Measurements from ENCODE around the gene DMPK. TPM values are rescaled to one million over a fixed set of nuclear protein-coding genes. Genes with fewer than 3 reads are reported as not detected.

The DMPK gene
- total RNA-seq, 1 donor: 46.5 TPM

GRCh38 chr19:45793178-45793564 is 10.9 kb upstream of the DMPK start:
- DNase-seq (ENCODE audit: low read depth): no peak
- TF ChIP-seq CTCF (IDR thresholded peaks at IDR 0.05; ENCODE audit: insufficient read depth, low read length): no peak
- peak overlapping the region; percentile 55 for H3K4me3 ChIP-seq (ENCODE audit: low read depth, low read length)

DNA sequence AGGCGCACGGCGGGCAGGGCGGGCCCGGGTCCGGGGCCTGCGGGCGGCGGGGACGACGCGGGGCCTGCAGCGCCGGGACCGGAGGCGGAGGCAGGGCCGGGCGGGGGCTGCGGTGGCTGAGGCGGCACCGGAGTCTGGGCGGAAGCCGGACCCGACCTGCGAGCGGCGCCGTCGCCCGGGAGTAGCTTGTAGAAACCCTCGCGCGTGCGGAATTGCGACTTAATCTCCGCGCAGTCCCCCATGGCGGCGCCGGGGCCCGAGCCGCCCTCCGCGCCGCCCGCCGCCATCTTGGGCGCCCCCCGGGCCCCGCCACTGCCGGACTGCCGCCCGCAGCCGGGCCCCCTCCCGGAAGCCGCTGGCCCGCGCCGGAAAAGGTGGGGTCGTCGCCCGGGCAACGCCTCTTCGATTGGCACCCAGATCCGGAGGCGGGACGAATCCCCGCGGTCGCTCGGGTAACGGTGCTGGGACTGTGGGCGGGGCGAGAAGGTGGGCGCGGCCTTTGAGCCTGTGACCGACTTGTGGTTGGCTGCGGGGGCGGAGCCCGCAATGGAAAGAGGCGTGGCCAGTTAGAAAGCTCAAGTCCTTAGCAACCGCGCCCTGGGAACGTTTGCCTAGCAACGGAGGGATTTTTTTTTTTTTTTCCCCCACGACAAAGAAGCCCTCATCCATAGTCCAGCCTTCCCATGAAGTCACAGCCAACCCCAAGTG is 10.3 kb upstream of the DMPK start, which contains the start of gene DMWD:
DMWD (minus strand) TSS at position 376 of the 708 bp plus-strand sequence; CDS start at position 287, 89 bp downstream.
- peak within 1 kb of the TSS; percentile 93 for H3K4me3 ChIP-seq (ENCODE audit: low read depth, low read length)
- no peak for TF ChIP-seq CTCF (IDR thresholded peaks at IDR 0.05; ENCODE audit: insufficient read depth, low read length)
- DNase-seq (ENCODE audit: low read depth): peak; percentile 98

- H3K4me3 ChIP-seq (ENCODE audit: low read depth, low read length): peak overlapping the region; percentile 93
- DNase-seq (ENCODE audit: low read depth): no peak
- TF ChIP-seq CTCF (IDR thresholded peaks at IDR 0.05; ENCODE audit: insufficient read depth, low read length): no peak
Measured at GRCh38 chr19:45791744-45792469, 9.6 kb upstream of the DMPK start.

- peak overlapping the region; percentile 93 for H3K4me3 ChIP-seq (ENCODE audit: low read depth, low read length)
- no peak for DNase-seq (ENCODE audit: low read depth)
- no peak for TF ChIP-seq CTCF (IDR thresholded peaks at IDR 0.05; ENCODE audit: insufficient read depth, low read length)
Measured at GRCh38 chr19:45790942-45791341, 8.7 kb upstream of the DMPK start.

DNA sequence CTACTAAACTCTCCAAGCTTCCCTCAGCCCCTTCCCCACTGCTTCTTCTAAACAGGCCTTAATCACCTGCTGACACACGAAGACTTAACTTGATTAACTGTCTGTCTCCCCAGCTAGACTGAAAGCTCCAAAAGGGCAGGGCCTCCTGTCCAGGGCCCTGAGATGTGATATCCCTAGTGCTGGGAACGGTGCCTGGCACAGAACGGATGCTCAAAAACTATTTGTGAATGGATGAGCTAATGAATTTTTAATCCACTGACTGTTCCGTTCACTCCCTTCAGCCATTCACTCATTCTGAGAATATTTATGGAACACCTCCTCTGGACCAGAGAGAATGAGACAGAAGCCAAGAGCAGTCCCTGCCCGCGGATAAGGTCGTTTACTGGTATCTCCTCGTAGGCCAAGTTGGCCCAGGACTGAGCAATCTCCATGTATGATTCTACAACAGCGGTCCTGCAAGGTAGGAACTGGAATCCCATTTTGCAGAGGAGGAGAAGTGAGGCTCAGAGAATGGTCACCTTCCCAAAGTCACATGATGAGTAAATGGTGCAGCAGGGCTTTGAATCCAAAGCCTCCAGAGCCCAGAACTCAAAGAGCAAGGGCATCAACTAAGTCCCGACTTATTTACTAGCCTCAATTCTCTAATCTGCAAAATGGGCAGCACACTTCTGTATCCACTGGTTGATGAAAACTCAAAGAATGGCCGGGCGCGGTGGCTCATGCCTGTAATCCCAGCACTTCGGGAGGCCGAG is 6.9 kb upstream of the DMPK start:
- H3K4me3 ChIP-seq (ENCODE audit: low read depth, low read length): no peak overlapping the region
- no peak for TF ChIP-seq CTCF (IDR thresholded peaks at IDR 0.05; ENCODE audit: insufficient read depth, low read length)
- no peak for DNase-seq (ENCODE audit: low read depth)

DNA sequence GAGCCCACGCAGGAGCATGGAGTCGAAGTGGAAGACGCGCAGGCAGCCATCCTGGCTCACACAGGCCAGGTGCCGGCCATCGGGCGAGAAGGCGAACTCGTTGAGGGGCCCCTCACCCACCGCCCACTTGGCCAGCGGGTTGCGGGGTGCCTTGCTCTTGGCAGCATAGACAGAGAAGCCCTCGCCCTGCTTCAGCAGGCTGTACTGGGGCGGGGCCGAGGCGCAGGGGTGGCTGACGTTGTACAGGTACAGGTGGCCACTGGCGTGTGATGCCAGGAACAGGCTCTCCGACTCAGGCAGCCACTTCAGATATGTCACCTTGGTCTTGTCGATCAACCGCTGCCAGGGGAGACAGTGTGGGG is 4.2 kb upstream of the DMPK start:
- no peak for TF ChIP-seq CTCF (IDR thresholded peaks at IDR 0.05; ENCODE audit: insufficient read depth, low read length)
- H3K4me3 ChIP-seq (ENCODE audit: low read depth, low read length): no peak overlapping the region
- DNase-seq (ENCODE audit: low read depth): no peak
